Pancreas (tissue), 10 donors: ENCODE measurements around the gene TAF1C. TPM values are rescaled to one million over a fixed set of nuclear protein-coding genes. Genes with fewer than 3 reads are reported as not detected.

Experiments used
- ATAC-seq, 4 donors: fragments of 200-7000 bp; cut with Tn5 transposase; one replicate each; pipeline versions ENCODE4 v1.8.0 to v1.9.1; 2020; ENCODE audit warnings: mild to moderate bottlenecking in 4 of 4, moderate library complexity in 4 of 4
- DNase-seq, 6 donors: peaks; one replicate each; pipeline ENCODE4 v3.0.0-alpha.2; 2020
- FAIRE-seq: peaks from 2 replicates; lab custom pipeline; 2012; peaks lifted over from hg19 to GRCh38; lab: Jason Lieb, UNC
- H3K27ac ChIP-seq, 4 donors: fragments of 200-600 bp; sonication (generic); 1 replicate in 3 of 4; 2 replicates in 1 of 4; pipeline versions ENCODE4 v1.5.0 to v1.8.0; 2020
- H3K27me3 ChIP-seq, 4 donors: fragments of 200-600 bp; one replicate each; pipeline ENCODE4 v1.8.0; 2021
- H3K36me3 ChIP-seq, 3 donors: fragments of 200-600 bp; sonication (generic) in 1 of 3; one replicate each; pipeline versions ENCODE4 v1.5.0 to v1.8.0; 2020 to 2021
- H3K4me1 ChIP-seq, 3 donors: fragments of 200-600 bp; one replicate each; pipeline ENCODE4 v1.8.0; 2021
- H3K4me3 ChIP-seq, 4 donors: fragments of 200-600 bp; sonication (generic) in 2 of 4; one replicate each; pipeline versions ENCODE4 v1.5.0 to v1.8.0; 2020 to 2021
- H3K9me3 ChIP-seq, 4 donors: fragments of 200-600 bp; one replicate each; pipeline ENCODE4 v1.8.0; 2021
- WGBS, 2 donors: extraction: QIAGEN DNeasy Blood & Tissue Kit; methylation state at CpG; one replicate each; pipeline ENCODE4 v1.1.7; 2013; 5-methylcytosine and 5-hydroxymethylcytosine counted together
- intact Hi-C, 3 donors: fragments of 100-400 bp; cut with DNase I; formaldehyde crosslinking; loops; one replicate each; pipeline versions ENCODE4 v1.11.1 to v1.14.2; 2022
- polyA plus RNA-seq, 2 donors: library from polyadenylated mRNA; stranded (reverse); fragments of 200-250 nt; gene quantifications; one replicate each; pipeline ENCODE4 v1.2.3, GENCODE V29; 2013
- total RNA-seq, 6 donors: library from RNA; stranded (reverse); fragmentation: NEBNext Ultra II Directional in 4 of 6; extraction: Animal tissue kit (Norgen Biotek cat#: 25700) in 4 of 6; gene quantifications; one replicate each; pipeline versions ENCODE4 v1.2.1 to v1.2.4, GENCODE V29; 2021 to 2023
- TF ChIP-seq, protein P1 (sequence below), 4 donors: fragments of 200-600 bp; sonication (generic) in 3 of 4; IDR thresholded peaks; one replicate each; pipeline versions ENCODE4 v1.5.0 to v1.8.0; 2021; ENCODE audit warnings: antibody characterized with exemption in 4 of 4
- donor health status: healthy with polysubstance abuse.
- donor health status: DM: no; HTN: no; CAD: no; lungs with moderate emphysema.
- donor health status: DM: no; HTN: no; CAD: no.
- donor health status: control.
- donor health status: control.
- donor health status: Bipolar disorder and iron deficiency.
- donor health status: DM: yes; HTN: yes; CAD: no.
- donor health status: DM: no; HTN: no; CAD: no.
- donor health status: DM: no; HTN: no; CAD: no.
- donor health status: DM: yes; HTN: yes; CAD: no.

TAF1C gene
- total and polyA plus RNA-seq, 8 donors: 14.9 to 130 (median 23.1) TPM

GRCh38 chr16:84137769-84138357 is 49.0 kb downstream of the TAF1C start:
- Histone ChIP-seq H3K27ac (no peak overlapping the region), H3K27me3 (no peaks in the 10 kb centered on the region), H3K36me3 (no peaks in the 10 kb centered on the region), H3K4me3 (no peak overlapping the region), H3K9me3 (no peaks in the 10 kb centered on the region), H3K4me1 (no peaks in the 10 kb centered on the region)
- FAIRE-seq (no peak), DNase-seq (no peak), ATAC-seq (no peak)
- 86 to 90% methylated on average over 7 of the region's 7 CpGs for WGBS, 2 donors
- TF ChIP-seq, protein P1, sequence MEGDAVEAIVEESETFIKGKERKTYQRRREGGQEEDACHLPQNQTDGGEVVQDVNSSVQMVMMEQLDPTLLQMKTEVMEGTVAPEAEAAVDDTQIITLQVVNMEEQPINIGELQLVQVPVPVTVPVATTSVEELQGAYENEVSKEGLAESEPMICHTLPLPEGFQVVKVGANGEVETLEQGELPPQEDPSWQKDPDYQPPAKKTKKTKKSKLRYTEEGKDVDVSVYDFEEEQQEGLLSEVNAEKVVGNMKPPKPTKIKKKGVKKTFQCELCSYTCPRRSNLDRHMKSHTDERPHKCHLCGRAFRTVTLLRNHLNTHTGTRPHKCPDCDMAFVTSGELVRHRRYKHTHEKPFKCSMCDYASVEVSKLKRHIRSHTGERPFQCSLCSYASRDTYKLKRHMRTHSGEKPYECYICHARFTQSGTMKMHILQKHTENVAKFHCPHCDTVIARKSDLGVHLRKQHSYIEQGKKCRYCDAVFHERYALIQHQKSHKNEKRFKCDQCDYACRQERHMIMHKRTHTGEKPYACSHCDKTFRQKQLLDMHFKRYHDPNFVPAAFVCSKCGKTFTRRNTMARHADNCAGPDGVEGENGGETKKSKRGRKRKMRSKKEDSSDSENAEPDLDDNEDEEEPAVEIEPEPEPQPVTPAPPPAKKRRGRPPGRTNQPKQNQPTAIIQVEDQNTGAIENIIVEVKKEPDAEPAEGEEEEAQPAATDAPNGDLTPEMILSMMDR (IDR thresholded peaks at IDR 0.05): no peak
- intact Hi-C loops: no loop called here

- intact Hi-C loops: no loop called here
- H3K4me1 ChIP-seq: no peaks in the 10 kb centered on the region
- no peaks in the 10 kb centered on the region for H3K27me3 ChIP-seq
- ATAC-seq (no peak), DNase-seq (no peak), FAIRE-seq (no peak)
- no peak overlapping the region for H3K27ac ChIP-seq
- no peaks in the 10 kb centered on the region for H3K9me3 ChIP-seq
- no peaks in the 10 kb centered on the region for H3K36me3 ChIP-seq
- H3K4me3 ChIP-seq: no peak overlapping the region
- TF ChIP-seq, protein P1 (IDR thresholded peaks at IDR 0.05): no peak
- WGBS, 2 donors: 84 to 93% methylated on average over 8 of the region's 8 CpGs
Measured at GRCh38 chr16:84137287-84137686, 49.6 kb downstream of the TAF1C start.

DNA sequence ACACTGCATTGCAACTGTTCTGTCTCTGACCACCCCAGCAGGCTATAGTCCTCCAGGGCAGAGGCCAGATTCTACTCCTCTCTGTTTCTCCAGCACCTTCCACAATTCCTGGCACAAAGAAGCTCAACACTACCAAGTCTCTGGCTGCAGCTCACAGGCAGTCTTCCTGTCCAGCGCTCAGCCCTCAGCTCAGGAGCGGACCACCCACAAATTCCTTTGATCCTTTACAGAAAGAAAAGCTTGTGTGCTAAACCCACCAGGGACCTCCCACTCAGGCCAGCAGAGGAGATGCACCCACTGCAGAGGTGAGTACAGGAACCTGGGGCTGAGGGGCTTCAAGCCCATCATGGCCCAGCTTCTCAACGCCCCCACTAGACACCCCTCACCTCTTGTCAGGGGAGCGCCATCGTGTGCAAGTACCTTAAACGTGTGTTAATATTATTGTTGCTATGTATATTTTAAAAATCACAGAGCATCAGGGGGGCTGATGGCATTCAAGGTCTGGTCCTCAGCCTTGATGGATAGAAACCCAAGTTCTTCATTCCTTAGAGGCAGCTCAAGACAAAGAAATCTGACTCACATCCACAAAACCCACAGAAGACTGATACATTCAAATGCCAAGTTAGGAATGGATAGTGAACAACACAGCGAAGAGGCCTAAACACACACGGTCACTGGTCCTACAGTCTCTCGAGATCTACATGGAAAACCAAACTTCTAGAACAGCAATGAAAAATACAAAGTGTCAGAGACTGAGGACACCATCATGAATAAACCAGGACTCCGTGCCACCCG is 50.3 kb downstream of the TAF1C start:
- no peak for FAIRE-seq
- intact Hi-C loops: no loop called here
- no peaks in the 10 kb centered on the region for H3K27me3 ChIP-seq
- no peak for ATAC-seq
- no peak for DNase-seq
- no peaks in the 10 kb centered on the region for H3K36me3 ChIP-seq
- no peak overlapping the region for H3K4me3 ChIP-seq
- no peaks in the 10 kb centered on the region for H3K9me3 ChIP-seq
- no peaks in the 10 kb centered on the region for H3K4me1 ChIP-seq
- H3K27ac ChIP-seq: no peak overlapping the region
- TF ChIP-seq, protein P1 (IDR thresholded peaks at IDR 0.05): no peak
- 88 to 89% methylated on average over 11 of the region's 11 CpGs for WGBS, 2 donors

- no peak overlapping the region for H3K4me3 ChIP-seq
- WGBS, 2 donors: 85 to 87% methylated on average over 7 of the region's 7 CpGs
- H3K9me3 ChIP-seq: no peaks in the 10 kb centered on the region
- ATAC-seq: no peak
- no peak overlapping the region for H3K27ac ChIP-seq
- intact Hi-C loops: no loop called here
- no peak for DNase-seq
- no peak for FAIRE-seq
- H3K27me3 ChIP-seq: no peaks in the 10 kb centered on the region
- no peaks in the 10 kb centered on the region for H3K4me1 ChIP-seq
- TF ChIP-seq, protein P1 (IDR thresholded peaks at IDR 0.05): no peak
- peaks cover 0 to 8% (median 0%) of the 10 kb centered on the region in 3 donors for H3K36me3 ChIP-seq
Measured at GRCh38 chr16:84132527-84133285, 54.2 kb downstream of the TAF1C start.
